DMS153 treated with DMSO at 0.1 percent for 48 hours (cell line): Measurements from ENCODE around the gene AOPEP.

Experiments
- DNase-seq: peaks from one replicate; lab custom pipeline; 2025; ENCODE audit not compliant: unreplicated experiment; lab: John Stamatoyannopoulos, UW

AOPEP gene

GRCh38 chr9:94911986-94912635 lies 185.6 kb downstream of the AOPEP start:
- DNase-seq = no peak

DNA sequence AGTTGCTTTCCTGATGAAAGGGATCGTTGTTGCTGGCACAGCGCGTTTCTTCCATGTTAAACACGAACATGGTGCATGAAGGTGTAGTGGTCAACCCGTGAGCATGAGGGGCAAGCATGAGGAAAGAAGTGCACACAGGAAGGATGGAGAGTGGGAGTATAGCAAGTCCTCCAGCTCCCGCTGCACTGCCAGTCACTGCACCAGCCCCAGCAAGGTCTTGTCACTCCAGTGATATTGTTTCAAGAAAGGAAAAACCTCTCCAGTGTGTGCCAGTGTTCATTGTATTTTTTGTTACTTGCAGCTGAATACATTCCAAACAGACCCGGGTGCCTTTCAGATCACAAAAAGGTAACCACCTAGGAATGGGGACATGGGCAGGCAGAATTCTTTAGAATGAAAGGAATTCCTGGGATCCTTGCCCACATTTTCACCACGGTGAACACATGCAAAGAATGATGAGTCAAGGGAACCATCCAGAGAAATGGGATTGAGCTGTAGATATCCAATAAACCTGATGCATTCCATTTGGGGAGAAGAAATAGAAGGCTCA lies 186.3 kb downstream of the AOPEP start:
- no peak for DNase-seq

DNA sequence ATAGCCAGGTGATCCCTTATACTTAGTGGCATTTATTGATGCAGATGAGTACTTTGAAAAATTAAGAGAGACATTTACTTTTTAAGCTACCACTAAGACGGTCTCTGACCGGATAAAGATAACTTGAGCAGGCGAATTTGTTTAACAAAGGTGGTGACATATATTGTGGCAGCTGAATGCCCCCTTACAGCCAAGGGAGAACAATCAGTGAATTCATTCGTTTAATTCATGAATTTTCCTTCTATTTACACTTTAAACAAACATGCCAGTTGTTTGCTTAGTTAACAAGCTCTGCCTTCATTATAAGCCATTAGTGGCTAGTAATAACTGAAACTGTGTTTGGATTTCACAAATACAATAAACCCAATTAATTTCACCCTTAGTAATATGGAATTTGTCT lies 187.1 kb downstream of the AOPEP start:
- peak; percentile 31 for DNase-seq

DNA sequence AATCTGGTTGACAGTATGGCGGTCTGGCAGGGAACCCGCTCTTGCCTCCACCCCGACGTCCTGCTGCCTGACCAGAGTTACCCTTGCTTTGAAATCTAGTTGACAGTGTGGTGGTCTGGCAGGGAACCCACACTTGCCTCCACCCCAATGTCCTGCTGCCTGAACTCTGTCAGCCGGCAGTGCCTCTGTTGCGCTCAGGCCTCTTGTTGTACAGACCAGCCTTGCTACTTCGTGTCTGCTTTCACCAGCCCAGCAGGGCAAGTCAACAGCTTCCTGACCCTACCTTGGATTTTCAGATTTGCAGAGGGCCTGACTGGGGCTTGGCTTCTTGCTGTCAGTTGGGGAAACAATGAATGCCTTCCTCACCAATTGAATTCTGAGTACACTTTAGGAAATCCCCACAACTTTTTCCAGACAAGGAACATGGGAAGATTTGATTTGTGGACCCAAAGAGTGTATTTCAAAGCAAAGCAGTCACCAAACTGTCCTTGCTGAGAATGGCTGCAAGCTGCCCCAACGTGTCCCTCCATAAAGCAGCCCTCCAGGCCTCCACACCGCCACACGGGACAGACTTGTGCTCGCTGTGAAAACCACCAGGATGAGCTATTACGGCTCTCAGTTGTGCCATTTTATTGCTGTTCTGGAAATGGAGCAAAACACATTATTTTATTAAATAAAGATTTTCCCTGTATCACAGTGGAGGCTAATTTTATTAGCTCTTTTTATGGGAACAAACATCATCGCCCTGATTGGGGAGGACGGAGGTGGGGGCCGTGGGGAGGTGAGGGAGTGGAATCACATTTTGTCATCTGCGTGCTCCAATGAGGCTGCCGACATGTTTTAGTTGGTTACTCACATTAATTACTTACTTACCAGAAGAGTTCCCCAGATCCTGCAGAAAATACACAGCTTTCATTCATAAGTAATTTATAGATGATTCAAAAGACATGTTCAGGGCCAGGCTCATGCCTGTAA lies 189.3 kb downstream of the AOPEP start:
- no peak for DNase-seq

GRCh38 chr9:94916956-94917355 lies 190.5 kb downstream of the AOPEP start:
- no peak for DNase-seq

GRCh38 chr9:94918038-94918753 lies 191.7 kb downstream of the AOPEP start:
- no peak for DNase-seq

GRCh38 chr9:94919376-94920098 lies 193.0 kb downstream of the AOPEP start:
- no peak for DNase-seq

- DNase-seq = no peak
Measured at GRCh38 chr9:94920420-94921091, 194.1 kb downstream of the AOPEP start.

- DNase-seq = no peak
Measured at GRCh38 chr9:94921092-94921471, 194.6 kb downstream of the AOPEP start.

- DNase-seq = no peak
Measured at GRCh38 chr9:94921656-94922055, 195.2 kb downstream of the AOPEP start.

GRCh38 chr9:94922098-94922607 lies 195.7 kb downstream of the AOPEP start:
- no peak for DNase-seq

DNA sequence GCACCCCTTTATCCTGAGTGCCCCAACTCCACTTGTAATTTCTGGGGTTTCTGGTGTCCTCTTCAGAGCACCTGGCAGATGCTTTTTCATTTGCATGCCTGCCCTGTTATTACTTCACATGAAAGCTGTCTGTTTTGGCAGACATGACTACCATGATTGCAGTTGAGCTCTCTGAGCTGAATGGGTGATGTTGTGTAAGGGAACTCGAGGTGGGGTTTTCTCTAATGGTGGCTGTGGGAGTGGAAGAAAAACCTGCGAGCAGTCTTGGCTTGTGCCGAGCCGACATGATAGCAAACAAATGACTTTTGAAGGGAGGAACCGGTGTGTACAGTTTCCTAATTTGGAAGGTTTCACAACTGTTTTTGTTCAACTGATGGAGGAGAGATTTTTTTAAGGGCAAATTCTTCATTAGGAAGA lies 196.2 kb downstream of the AOPEP start:
- no peak for DNase-seq

DNA sequence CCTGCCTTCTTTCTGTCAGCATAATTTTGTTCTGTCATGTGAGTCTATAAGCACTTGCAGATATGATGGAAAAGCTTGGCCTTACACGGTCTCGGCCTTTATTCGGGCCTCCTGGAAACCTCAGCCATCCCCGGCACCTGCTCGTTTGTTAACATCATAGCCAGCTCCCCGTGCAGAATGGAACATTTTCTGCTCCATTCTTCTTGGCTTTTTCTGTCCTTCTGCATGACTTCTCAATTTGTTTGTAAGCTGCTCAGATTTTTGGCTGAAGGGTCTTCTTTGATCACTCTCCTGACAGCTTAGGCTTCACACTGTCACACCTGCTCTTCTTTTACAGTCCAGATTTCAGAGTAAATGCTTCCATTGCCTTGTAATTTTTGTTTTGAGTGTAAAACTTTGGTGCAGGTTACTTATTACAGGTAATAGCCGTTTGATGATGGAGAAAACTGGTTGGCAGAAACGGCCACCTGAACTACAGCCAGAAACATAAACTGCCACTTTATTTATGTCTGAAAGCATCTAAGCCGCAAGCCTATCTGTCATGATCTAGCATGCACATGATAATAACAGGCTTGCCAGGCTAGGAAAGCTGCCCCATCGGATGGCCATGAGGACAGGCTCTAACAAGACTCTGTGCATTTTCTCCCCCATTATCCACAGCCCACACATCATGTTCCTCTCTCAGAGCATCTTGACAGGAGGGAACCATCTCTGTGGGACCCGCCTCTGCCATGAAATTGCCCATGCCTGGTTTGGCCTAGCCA lies 197.0 kb downstream of the AOPEP start:
- no peak for DNase-seq

DNA sequence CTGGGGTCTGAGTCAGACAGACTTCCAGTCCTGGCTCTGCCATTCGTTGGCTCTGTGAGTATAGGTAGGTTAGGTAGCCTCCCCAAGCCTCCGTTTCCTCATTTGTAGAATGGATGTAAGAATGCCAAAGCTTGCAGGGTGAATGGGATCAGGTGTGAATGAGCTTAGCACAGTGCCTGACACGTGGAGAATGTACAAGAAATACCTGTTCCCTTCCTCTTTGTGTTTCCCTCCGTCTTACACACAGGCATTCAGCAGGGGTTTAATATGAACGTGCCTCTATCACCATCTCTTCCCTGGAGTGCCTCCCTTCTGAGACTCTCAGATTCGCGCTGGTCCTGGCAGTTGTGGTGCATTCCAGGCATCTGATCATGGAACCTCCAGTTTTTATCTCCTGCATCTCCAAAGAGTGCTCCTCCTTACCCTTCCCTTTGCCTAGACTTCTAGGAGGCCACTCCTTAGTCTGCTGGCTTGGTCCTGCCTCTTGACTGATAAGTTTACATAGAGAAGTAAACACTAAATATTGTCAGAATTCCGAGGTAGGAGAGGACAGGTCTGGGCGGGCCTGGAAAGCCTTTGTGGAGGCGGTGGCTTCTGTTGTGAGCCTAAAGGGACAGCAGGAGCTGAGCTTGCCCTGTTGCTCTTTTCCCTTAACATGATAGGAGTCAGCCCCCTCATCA lies 199.4 kb downstream of the AOPEP start:
- no peak for DNase-seq

DNA sequence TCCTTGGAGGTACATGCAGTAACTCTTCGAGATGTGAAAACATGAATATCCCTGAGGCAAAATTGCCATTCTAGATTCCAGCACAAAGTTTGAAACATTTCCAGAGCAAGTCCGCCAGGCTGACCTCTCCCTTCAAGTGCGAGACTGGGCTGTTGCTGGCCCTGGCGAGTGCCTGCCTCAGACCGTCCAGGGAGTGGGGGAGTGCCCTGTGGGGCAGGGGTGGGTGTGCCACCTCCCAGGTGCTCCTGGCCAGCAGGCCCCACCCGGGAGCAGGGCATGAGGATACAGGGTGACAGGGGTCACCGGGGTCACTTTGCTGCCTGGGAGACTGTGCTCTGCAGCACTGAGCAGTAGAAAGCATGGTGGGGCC lies 199.9 kb downstream of the AOPEP start:
- no peak for DNase-seq

GRCh38 chr9:94927048-94927761 lies 200.7 kb downstream of the AOPEP start:
- no peak for DNase-seq

GRCh38 chr9:94927762-94928670 lies 201.5 kb downstream of the AOPEP start:
- DNase-seq = no peak
